ENCODE data around the gene FN1. TPM values are rescaled to one million over a fixed set of nuclear protein-coding genes. Genes with fewer than 3 reads are reported as not detected.
A peak's percentile ranks its signal among the peaks of the same experiment; 100 is the strongest.

Gene FN1
- total RNA-seq, 1 donor, result 18,025 TPM

GRCh38 chr2:215364157-215365155 is 71.4 kb downstream of the FN1 start:
- Histone ChIP-seq H3K36me3 (ENCODE audit: insufficient read depth, low read length) (peaks cover 99% of the 10 kb centered on the region), H3K79me2 (ENCODE audit: insufficient read depth, low read length) (no peaks in the 10 kb centered on the region), H3K4me1 (ENCODE audit: insufficient read depth, low read length) (peaks cover 2% of the 10 kb centered on the region), H3K27ac (ENCODE audit: low read depth, low read length) (peak overlapping the region; percentile 63), H2AFZ (ENCODE audit: low read length) (no peak overlapping the region), H3K27me3 (ENCODE audit: insufficient read depth, low read length) (no peaks in the 10 kb centered on the region), H3K4me2 (ENCODE audit: insufficient read depth, low read length) (no peak overlapping the region), H3K9me3 (ENCODE audit: low read depth, low read length) (no peaks in the 10 kb centered on the region), H4K20me1 (ENCODE audit: insufficient read depth, low read length) (peaks cover 57% of the 10 kb centered on the region), H3K4me3 (ENCODE audit: insufficient read depth, low read length) (no peak overlapping the region)
- peak; percentile 45 for DNase-seq (ENCODE audit: insufficient read length, low spot score, missing footprints)
- TF ChIP-seq CTCF (IDR thresholded peaks at IDR 0.05; ENCODE audit: extremely low read depth, low read depth, low read length), result no peak

DNA sequence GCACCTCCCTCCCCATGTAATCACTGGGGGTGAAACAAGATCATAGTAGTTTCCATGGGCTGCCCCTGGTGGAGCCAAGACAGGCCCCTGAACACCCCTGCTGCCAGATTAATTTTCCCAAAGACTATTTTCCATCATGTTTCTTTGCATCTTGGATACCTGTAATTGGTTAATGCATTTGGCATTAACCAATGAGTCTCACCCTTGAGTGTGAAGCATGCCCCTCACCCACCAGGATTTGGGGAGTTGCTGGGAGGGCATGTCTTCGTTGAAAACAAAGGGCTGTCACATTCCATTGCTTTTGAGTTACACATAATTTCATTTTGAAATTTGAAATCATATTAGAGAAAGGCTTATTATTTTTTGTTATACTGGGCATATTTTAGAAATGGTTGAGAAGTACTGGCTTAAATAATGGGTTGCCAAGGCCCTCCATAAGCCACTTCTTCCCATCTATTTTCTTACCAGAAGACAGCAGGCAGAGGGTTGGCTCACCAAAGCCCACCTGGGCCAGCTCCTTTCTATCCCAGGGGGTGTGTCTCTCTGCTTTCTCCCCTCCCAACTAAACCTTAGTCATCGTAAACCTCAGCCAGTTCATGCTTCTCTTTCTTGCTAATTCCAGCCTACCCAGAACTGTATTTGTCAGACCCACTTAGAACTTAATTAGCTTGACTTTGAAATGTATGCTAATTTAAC is 72.3 kb downstream of the FN1 start:
- no peaks in the 10 kb centered on the region for H3K4me1 ChIP-seq (ENCODE audit: insufficient read depth, low read length)
- H4K20me1 ChIP-seq (ENCODE audit: insufficient read depth, low read length), result peaks cover 50% of the 10 kb centered on the region
- peak overlapping the region; percentile 63 for H3K27ac ChIP-seq (ENCODE audit: low read depth, low read length)
- no peak for TF ChIP-seq CTCF (IDR thresholded peaks at IDR 0.05; ENCODE audit: extremely low read depth, low read depth, low read length)
- no peak overlapping the region for H3K4me2 ChIP-seq (ENCODE audit: insufficient read depth, low read length)
- no peaks in the 10 kb centered on the region for H3K79me2 ChIP-seq (ENCODE audit: insufficient read depth, low read length)
- H2AFZ ChIP-seq (ENCODE audit: low read length), result no peak overlapping the region
- no peaks in the 10 kb centered on the region for H3K9me3 ChIP-seq (ENCODE audit: low read depth, low read length)
- DNase-seq (ENCODE audit: insufficient read length, low spot score, missing footprints), result peak; percentile 59
- no peaks in the 10 kb centered on the region for H3K27me3 ChIP-seq (ENCODE audit: insufficient read depth, low read length)
- H3K4me3 ChIP-seq (ENCODE audit: insufficient read depth, low read length), result no peak overlapping the region
- peaks cover 96% of the 10 kb centered on the region for H3K36me3 ChIP-seq (ENCODE audit: insufficient read depth, low read length)

DNA sequence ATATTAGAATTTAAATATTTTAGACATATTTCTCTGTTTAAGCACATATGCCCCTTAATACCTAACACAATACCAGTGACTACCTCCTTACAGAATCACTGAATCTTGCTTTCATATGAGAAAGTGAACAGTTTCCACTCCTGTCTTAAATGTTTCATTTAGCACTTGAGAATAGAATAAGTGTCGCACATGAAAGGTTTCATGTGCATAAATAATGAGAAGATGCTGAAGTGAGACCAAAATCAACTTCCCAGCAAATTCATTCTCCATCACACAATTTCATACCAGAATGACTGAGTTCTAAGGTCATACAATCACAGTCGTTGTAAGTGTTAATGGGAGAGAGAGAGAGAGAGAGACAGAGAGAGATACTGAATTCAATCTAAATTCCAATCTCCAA is 72.8 kb downstream of the FN1 start:
- Histone ChIP-seq H3K4me2 (ENCODE audit: insufficient read depth, low read length) (no peak overlapping the region), H3K4me3 (ENCODE audit: insufficient read depth, low read length) (no peak overlapping the region), H3K27ac (ENCODE audit: low read depth, low read length) (peak overlapping the region; percentile 63), H2AFZ (ENCODE audit: low read length) (no peak overlapping the region), H3K4me1 (ENCODE audit: insufficient read depth, low read length) (no peaks in the 10 kb centered on the region), H3K27me3 (ENCODE audit: insufficient read depth, low read length) (no peaks in the 10 kb centered on the region), H3K36me3 (ENCODE audit: insufficient read depth, low read length) (peaks cover 90% of the 10 kb centered on the region), H3K79me2 (ENCODE audit: insufficient read depth, low read length) (no peaks in the 10 kb centered on the region), H3K9me3 (ENCODE audit: low read depth, low read length) (no peaks in the 10 kb centered on the region), H4K20me1 (ENCODE audit: insufficient read depth, low read length) (peaks cover 50% of the 10 kb centered on the region)
- TF ChIP-seq CTCF (IDR thresholded peaks at IDR 0.05; ENCODE audit: extremely low read depth, low read depth, low read length), result no peak
- no peak for DNase-seq (ENCODE audit: insufficient read length, low spot score, missing footprints)

DNA sequence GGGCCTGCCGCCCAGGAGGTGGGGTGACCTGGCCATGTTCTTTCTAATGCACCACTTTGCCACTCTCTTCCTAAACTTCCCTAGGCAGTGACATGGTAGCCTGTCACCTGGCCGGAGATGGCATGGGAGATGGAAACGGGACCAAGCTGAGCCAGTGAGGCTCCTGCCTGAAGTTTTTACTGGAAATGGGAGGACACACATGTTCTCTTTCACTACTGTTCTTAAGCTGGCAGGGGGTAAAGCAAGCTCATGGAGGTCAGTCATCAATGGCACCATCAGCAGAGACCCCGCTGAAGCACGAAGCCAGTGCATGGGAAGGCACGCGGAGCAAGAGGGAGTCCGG is 73.3 kb downstream of the FN1 start:
- Histone ChIP-seq H2AFZ (ENCODE audit: low read length) (no peak overlapping the region), H3K79me2 (ENCODE audit: insufficient read depth, low read length) (no peaks in the 10 kb centered on the region), H3K4me2 (ENCODE audit: insufficient read depth, low read length) (no peak overlapping the region), H3K4me3 (ENCODE audit: insufficient read depth, low read length) (no peak overlapping the region), H3K4me1 (ENCODE audit: insufficient read depth, low read length) (no peaks in the 10 kb centered on the region), H4K20me1 (ENCODE audit: insufficient read depth, low read length) (peaks cover 52% of the 10 kb centered on the region), H3K27me3 (ENCODE audit: insufficient read depth, low read length) (no peaks in the 10 kb centered on the region), H3K9me3 (ENCODE audit: low read depth, low read length) (no peaks in the 10 kb centered on the region), H3K27ac (ENCODE audit: low read depth, low read length) (peak overlapping the region; percentile 63), H3K36me3 (ENCODE audit: insufficient read depth, low read length) (peaks cover 85% of the 10 kb centered on the region)
- peak; percentile 37 for DNase-seq (ENCODE audit: insufficient read length, low spot score, missing footprints)
- no peak for TF ChIP-seq CTCF (IDR thresholded peaks at IDR 0.05; ENCODE audit: extremely low read depth, low read depth, low read length)
